HG02571 (cell line): Measurements from ENCODE around the gene TEX13C.
"Not testable (repeated sequence)": the region's sequence is repeated elsewhere in the genome, so short reads cannot be mapped to it uniquely, and the experiment has no call there.

Source experiments
- ATAC-seq: cut with Tn5 transposase; IDR thresholded peaks from one replicate; pipeline ENCODE4 v1.9.1; 2021; ENCODE audit warnings: mild to moderate bottlenecking, moderate library complexity; ENCODE audit not compliant: unreplicated experiment

TEX13C gene

DNA sequence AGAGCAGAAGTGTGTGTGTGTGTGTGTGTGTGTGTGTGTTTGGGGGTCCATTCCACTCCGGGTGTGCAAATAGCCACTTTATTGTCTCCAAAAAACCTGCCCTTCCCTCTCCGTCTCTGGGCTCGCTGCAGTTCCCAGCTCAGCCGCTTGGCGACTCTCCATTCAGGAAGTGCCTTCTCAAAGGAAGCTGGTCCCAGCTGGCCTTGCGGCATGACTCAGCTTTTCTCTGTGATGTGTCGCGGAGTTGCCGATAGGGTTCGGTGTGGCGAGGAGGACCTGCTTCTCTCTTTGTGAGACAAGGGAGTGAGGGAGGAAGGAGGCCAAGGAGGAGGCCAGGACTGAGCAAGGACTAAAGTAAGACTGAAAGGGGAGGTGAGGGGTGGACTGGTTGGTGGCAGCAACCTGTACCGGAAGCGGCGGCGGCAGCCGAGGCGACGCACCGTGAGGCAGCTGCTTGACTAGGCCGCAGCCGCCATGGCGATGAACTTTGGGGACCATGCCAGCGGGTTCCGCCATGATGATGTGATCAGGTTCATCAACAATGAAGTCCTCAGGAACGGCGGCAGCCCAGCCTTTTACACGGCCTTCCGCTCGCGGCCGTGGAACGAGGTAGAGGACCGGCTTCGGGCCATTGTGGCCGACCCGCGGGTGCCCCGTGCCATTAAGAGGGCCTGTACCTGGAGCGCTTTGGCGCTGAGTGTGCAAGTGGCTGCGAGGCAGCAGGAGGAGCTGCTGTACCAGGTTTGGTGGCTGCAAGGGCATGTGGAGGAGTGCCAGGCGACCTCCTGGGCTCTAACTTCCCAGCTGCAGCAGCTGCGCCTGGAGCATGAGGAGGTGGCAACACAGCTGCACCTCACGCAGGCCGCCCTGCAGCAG, at the start of gene TEX13C:
TEX13C (plus strand) TSS at position 226 of the 876 bp plus-strand sequence; CDS start at position 475, 249 bp downstream.
- ATAC-seq: no peak

DNA sequence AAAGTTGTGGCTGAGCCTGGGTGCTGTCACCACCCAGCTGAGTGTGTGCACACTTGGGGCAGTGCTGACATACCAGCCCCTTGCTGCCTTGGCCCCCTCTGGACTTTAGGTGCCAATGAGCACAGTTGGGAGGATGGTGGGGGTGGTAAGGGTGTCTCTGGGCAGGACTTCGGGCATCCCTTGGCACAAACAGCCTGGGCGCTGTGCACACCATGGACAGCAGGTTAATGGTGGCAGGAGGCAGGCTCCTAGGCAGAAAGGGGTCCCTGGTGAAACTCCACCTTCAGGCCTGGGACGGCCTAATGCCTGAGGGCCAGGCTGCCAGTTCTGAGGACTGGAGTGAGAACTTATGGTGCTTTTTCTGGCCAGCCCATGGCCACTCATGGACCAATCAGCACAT, 32.4 kb upstream of the TEX13C start:
- no peak for ATAC-seq

DNA sequence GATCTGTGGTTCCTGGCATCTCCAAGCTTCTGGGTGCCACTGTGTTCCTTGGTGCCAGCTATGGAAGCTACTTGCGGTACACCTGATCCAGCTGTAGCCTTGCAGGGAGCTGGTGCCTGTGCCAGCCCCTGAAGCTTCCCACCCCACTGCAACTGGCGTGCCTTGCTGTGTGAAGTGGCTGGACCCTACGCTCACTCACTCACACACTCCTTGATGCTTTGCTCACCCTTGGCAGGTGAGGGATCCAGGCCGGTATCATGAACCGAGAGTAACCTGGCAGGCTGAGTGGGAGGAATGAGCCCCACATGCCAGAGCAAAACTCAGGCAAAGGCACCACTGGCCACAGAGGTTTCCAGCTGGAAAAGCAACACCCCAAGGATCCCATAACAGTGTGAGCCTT, 31.3 kb upstream of the TEX13C start:
- ATAC-seq: no peak

DNA sequence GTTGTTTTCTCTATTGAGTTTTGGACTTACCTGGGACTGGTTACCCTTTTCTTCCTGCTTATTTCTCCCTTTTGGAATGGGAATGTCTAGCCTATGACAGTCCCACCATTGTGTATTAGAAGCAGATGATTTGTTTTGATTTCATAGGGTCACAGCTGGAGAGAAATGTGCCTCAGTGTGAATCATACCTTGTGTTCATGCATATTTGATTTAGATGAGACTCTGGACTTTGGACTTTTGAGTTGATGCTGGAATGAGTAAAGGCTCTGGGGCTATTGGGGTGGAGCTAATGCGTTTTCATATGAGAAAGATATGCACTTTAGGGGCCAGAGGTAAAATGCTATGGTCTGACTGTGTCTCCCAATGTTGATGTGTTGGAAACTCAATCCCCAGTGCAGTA, 30.5 kb upstream of the TEX13C start:
- no peak for ATAC-seq

DNA sequence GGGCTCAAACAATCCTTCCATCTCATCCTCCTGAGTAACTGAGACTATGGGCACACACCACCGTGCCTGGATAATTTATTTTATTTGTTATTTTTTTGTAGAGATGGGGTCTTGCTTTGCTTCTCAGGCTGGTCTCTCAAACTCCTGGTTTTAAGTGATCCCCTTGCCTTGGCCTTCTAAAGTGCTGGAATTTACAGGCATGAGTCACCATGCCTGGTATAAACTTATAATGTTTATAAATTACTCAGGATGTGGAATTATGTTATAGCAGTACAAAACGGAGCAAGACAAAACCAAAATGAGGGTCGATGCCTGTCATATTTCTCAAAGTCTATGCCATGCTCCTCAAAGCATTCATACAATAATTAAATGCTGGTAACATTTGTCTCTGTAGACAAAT, 29.8 kb upstream of the TEX13C start:
- no peak for ATAC-seq

DNA sequence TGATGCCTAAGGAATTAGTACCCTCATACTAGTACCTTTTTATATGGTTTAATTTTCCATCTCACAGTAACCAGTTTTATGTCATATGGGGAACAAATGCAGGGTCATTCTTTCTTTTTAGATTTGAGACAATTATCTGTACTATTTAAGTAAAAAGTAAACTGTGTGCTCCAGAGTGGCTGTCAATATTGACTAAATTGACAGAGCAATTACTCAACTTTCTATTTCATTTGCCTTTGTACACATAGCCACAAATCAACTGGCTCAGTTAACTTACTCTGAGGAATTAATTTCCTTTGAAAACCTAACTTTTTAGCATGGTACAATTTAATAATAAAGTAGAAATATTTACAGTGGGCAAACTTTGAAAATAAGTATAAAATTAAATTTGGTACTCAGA, 28.5 kb upstream of the TEX13C start:
- no peak for ATAC-seq

DNA sequence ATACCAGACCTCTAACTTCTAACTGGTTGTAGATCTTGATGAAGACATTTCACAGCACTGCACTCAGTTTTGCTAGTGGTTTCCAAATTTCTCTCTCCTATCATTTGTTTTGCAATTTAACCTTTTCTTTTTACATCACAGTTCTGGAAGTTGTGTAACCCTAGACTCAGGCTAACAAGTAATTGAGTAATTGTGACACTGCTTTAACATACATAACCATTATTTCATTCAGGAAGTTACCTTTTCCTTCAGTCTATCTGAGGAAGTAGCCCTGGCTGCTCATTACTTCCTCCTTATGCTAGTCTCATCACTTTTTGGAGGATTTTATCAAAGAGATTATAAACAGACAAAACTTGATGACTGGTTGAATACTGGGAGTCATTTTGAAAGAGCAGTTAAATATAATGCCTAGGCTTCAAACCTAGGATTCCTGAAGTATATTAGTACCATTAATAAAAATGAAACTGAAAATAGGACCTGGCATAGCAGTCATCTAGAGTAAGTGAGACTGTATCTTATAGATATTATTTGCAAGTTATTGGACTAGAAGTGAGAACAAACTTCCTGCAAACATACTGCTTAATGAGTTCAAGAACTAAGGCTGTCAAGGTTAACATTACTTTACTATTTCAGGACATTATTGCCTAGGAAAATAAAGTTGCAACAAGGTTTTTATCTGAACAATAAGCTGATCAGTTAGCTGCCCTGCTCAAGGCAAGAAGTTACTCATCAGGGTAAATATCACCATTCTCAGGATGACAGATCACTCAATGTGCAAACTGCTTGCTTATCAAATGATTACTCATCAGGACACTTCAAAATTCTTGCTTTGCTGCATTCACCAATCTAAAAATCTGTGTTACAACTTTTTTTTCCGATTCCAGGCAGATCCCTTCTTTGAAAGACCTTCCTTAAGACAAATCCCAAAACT, 25.6 kb upstream of the TEX13C start:
- ATAC-seq: peak; percentile 54

DNA sequence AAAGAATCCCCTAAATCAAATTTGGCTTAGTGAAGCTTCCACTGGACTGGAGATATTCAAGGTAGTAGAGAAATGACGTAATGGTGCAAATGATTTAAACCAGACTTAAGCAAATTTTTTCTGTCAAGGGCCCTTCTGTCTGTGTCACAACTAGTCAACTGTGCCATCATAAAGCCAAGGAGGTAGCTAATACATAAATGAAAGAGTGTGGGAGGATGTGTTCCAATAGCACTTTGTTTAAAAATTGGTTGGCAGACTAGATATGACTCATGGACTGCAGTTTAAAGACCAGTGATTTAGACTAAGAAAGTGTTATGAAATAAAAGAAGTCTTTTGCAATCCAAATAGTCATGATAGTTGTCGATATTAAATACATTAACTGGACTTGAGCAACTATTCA, 24.3 kb upstream of the TEX13C start:
- ATAC-seq: peak; percentile 79

DNA sequence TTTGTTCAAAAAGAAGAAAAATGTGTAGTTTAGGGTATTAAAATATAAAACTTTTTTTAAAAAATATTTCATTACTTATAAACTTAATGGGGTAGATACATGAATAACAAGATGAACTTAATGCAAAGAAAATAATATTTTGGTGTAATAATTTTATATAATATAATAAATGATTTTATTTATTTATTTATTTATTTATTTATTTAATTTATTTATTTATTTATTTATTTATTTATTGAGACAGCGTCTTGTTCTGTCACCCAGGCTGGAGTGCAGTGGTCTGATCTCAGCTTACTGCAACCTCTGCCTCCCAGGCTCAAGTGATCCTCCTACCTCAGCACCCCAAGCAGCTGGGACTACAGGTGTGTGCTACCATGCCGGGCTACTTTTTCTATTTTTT, 20.8 kb upstream of the TEX13C start:
- ATAC-seq: no peak

DNA sequence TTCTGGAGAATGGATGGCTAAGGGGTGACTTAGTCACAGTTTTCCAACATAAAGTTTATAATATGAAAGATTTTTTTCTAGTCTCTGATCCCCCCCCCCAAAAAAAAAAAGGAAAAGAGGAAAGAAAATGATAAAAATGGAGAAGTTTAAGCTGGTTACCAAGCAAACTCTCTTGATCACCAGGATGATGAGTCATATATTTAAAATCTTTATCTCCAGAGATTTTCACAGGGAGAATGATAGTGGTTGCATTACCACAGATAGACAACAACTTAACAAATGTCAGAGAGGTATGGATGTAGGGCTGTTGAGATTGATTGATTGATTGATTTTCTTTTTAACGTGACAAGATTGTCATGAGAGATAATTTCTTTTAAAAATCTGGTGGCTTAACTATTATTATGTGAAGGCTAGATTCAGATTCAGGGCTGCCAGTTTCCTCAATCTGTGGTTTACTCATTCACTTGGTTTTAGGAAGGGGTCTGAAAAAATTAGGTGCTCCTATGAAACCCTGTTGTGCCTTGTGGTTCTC, 13.3 kb upstream of the TEX13C start:
- no peak for ATAC-seq

DNA sequence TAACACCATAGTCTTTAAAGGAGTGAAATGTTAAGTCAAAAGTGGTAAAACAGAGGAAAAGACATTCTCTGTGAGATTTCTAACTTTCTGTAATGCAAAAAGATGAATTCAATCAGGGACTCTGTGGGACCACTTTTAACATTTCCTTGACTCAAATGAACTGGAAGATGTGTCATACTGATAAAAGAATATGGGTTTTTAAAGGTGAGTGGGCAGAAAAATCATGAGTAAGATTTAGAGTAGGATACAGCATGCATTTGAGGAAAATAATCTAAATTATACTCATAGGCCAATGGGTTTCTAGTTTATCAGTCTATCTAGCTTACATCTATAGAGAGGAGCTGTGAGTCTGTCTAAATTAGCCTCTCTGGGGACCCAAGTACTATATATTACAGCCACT, 11.0 kb upstream of the TEX13C start:
- no peak for ATAC-seq

DNA sequence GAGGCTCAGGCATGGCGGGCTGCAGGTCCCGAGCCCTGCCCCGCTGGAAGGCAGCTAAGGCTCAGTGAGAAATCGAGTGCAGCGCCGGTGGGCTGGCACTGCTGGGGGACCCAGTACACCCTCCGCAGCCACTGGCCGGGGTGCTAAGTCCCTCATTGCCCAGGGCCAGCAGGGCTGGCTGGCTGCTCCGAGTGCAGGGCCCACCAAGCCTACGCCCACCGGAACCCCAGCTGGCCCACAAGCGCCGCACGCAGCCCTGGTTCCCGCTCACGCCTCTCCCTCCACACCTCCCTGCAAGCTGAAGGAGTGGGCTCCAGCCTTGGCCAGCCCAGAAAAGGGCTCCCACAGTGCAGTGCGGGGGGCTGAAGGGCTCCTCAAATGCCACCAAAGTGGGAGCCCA, 505 bp upstream of the TEX13C start:
- ATAC-seq: not testable (repeated sequence)

DNA sequence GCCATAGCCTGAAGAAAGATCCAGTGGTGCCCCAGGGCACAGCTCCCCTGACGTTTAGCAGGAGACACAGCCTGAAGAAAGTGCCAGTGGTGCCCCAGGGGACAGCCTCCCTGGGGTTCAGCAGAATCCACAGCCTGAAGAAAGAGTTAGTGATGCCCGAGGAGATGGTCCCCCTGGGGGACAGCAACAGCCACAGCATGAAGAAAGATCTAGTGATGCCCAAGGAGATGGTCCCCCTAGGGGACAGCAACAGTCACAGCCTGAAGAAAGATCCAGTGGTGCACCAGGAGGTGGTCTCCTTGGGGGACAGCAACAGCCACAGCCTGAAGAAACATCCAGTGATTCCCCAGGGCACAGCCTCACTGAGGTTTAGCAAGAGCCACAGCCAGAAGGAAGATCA, 2.8 kb downstream of the TEX13C start:
- no peak for ATAC-seq

DNA sequence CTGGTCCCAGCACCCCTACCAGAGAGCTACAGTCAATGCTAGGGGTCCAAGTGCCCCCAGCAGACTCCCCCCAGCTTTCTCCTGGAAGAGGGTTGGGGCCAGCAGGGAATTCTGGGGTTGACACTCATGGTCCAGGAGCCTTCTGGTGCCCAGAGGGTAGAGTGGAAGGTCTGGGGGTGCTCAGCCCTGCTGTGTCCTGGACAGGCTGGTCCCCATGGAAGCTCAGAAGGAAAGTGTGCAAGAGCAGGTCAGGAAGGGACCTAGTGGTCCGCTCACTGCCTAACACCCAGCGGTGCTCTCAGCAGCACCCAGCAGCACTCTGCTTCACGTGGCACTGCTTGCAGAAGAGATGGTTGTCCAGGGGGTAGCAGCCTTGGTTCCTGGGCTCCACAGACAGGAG, 6.9 kb downstream of the TEX13C start:
- ATAC-seq: no peak

DNA sequence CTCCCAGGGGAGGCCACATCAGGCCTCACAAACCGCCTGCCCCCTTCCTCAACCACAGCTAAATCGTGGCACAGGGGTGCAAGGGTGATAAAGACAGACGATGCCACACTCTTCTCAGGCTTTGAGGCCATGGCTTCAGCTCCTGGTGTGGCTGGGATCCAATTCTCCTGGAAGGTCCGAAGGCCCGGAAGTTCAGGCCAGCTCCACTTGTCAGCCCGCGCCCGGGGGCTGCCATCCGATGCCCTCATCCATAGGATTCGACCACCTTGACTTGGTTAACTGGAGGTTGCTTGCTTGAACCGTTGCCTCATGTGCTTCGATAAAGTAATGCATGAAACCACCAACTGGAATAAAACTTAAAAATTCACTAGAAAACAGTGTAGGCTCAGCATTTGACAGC, 8.2 kb downstream of the TEX13C start:
- ATAC-seq: no peak

DNA sequence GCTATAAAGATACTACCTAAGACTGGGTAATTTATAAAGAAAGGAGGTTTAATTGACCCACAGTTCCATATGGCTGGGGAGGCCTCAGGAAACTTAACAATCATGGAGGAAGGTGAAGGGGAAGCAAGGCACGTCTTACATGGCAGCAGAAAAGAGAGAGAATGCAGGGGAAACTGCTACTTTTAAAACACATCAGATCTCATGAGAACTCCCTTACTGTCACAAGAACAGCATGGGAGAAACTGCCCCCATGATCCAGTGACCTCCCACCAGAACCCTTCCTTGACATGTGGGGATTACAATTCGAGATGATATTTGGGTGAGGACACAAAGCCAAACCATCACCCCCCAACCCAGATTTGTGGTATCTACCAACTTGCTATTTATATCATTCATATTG, 13.9 kb downstream of the TEX13C start:
- ATAC-seq: no peak

DNA sequence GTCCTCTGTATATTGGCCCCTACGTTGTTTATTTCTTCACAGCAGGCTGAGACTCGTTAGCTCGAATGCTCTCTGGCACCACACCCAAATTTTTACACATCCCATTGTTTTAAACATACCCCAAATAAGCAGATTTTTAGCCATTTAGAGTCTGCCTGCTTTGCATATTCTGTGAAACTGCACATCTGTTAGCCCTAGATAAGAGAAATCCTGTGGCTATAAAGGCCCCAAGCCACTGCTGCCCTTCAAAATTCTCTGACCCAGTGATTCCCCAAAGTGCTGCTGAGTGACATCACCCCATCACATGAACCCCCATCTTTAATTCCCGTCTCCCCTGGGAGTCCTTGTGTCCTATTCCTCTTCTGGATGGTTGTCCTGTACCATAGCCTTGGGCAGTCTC, 20.8 kb downstream of the TEX13C start:
- no peak for ATAC-seq

DNA sequence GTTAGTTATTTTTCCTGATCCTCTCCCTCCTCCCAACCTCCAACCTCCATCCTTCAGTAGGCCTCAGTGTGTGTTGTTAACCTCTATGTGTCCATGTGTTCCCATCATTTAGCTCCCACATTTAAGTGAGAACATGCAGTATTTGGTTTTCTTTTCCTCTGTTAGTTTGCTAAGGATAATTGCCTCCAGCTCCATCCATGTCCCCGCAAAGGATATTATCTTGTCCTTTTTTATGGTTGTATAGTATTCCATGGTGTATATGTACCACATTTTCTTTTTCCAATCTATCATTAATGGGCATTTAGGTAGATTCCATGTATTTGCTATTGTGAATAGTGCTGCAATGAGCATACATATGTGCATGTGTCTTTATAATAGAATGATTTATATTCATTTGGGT, 54.5 kb downstream of the TEX13C start:
- no peak for ATAC-seq
